GM12874 (cell line): ENCODE measurements around the gene CLCN6.

Experiments used
- CTCF ChIP-seq: IDR thresholded peaks from 2 replicates; pipeline ENCODE4 v1.5.1; 2011; ENCODE audit warnings: low read depth, mild to moderate bottlenecking, control low read depth, low read length, moderate library complexity; ENCODE audit not compliant: insufficient read depth

The CLCN6 gene

DNA sequence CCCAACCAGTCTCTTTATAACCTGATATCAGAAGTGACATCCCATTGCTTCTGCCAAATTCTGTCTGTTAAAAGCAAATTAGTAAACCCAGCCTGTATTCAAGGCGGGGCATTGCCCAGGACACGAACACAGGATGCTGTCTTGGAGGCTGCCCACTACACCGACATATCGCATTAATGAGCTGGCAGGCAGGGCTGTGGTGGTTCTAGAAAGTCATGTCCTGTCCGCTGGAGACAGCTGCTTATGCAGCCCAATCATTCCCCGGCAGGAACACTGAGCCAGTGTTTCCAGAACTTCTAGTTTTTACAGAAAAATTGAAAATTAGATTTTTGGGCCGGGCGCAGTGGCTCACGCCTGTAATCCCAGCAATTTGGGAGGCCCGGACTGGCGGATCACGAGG is 24.7 kb upstream of the CLCN6 start:
- no peak for TF ChIP-seq CTCF

DNA sequence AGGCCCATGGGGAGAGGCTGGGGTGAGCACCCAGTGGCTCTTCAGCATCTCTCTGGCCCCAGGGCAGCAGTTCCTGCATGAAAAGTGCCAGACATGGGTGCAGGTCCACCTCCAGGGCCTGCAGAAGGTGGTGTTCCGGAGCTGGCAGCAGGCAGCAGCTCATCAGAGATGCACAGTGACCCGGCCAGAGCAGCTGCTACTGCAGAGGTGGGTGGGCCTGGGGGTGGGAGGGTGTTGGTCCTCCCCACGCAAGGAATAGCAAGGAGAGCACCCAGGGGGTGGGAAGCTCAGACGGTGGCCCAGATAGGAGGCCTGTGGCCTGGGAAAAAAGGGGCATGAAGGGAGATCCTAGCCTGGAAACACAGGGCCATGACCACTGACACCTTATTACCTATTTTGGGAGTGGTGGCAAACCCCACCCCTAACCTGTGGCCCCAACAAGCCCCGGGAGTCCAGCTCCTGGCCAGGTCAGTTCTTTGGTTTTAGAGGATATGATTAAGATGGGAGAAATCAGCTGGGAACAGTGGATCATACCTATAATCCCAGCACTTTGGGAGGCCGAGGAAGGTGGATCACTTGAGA is 23.8 kb upstream of the CLCN6 start:
- no peak for TF ChIP-seq CTCF

GRCh38 chr1:11783556-11783955 is 22.4 kb upstream of the CLCN6 start:
- TF ChIP-seq CTCF: no peak

GRCh38 chr1:11784256-11784992 is 21.6 kb upstream of the CLCN6 start:
- TF ChIP-seq CTCF: no peak

GRCh38 chr1:11784993-11785769 is 20.8 kb upstream of the CLCN6 start:
- peak; percentile 94 for TF ChIP-seq CTCF

DNA sequence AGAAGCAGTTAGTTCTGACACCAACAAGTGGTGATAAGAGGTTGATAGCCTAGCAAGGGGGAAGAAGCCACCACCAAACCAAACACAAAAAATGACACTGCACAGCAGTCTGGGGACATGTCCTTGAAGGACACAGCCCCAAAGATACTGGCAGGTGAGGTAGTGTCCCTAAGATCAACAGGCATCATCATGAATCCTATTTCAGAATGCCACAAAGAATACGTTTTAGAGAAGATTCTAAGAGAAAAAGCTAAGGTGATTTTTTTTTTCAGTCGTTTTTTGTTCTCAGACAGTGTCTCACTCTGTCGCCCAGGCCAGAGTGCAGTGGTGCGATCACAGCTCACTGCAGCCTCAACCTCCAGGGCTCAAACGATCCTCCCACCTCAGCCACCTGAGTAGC is 19.8 kb upstream of the CLCN6 start:
- TF ChIP-seq CTCF: no peak

GRCh38 chr1:11787251-11787803 is 18.7 kb upstream of the CLCN6 start:
- no peak for TF ChIP-seq CTCF
